Dermis blood vessel endothelial cell (primary cell): ENCODE measurements around the gene NYAP1. TPM values are rescaled to one million over a fixed set of nuclear protein-coding genes. Genes with fewer than 3 reads are reported as not detected.

Experiments used
- DNase-seq: peaks from one replicate; pipeline ENCODE4 v3.0.0; 2010
- total RNA-seq: library from RNA; depleted of rRNA; stranded (reverse); fragments of >200 nt; gene quantifications from 2 replicates; pipeline ENCODE4 v1.2.3, GENCODE V29; 2014

The NYAP1 gene
- total RNA-seq, 1 donor from 2014 or later, result 4.3 TPM

DNA sequence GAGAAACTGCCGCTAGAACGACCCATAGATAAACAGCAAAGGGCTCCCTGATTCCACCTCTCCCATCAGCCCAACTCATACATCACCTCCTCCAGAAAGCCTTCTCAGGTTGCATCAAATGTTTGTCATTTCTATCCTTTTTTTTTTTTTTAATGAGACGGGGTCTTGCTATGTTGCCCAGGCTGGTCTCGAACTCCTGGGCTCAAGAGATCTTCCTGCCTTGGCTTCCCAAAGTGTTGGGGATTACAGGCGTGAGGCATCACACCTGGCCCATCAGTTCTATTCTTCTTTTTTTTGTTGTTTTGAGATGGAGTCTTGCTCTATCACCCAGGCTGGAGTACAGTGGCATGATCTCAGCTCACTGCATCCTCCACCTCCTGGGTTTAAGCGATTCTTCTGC is 26.7 kb upstream of the NYAP1 start:
- DNase-seq, result no peak

DNA sequence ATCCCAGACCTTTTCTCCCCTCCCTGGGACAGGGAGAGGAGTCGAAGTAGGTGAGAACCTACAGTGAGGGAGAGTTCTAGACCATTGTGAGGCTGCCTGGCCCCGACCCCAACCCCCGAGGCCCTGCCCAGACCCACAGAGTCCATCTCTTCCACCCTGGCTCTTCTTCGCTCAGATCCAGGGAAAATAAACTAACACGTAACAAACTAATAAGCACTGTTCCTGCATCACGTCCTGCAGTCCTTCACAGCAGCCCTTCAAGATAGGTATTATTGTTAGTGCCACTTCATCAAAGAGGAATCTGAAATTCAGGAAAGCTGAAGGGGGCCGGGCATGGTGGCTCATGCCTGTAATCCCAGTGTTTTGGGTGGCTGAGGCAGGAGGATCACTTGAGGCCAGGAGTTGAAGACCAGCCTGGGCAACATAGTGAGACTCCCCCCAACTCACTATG is 19.5 kb upstream of the NYAP1 start, which contains the start of gene SPACDR:
Gene SPACDR, minus strand, starts transcription at position 51 of the 451 bp plus-strand sequence. CDS start 235 bp downstream, outside the sequence.
- DNase-seq, result no peak

DNA sequence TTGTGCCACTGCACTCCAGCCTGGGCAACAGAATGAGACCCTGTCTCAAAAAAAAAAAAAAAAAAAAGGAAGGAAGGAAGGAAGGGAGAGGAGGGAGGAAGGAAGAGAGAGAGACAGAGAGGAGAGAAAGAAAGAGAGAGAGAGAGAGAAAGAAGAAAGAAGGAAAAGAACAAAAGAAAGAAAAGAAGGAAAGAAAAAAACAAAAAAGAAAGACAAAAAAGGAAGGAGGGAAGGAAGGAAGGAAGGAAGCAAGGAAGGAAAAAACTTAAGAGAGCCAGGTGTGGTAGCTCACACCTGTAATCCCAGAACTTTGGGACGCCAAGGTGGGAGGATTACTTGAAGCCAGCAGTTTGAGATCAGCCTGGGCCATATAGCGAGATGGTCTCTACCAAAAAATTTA is 18.9 kb upstream of the NYAP1 start:
- no peak for DNase-seq

DNA sequence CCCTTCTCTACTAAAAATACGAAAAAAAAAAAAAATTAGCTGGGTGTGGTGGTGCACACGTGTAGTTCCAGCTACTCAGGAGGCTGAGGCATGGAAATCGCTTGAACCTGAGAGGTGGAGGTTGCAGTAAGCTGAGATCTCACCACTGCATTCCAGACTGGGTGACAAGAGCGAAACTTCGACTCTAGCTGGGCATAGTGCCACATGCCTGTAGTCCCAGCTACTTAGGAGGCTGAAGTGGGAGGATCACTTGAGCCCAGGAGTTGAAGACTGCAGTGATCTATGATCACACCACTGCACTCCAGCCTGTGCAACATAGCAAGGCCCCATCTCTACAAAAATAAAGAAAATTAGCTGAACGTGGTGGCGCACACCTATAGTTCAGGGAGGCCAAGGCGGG is 18.4 kb upstream of the NYAP1 start:
- DNase-seq, result no peak

DNA sequence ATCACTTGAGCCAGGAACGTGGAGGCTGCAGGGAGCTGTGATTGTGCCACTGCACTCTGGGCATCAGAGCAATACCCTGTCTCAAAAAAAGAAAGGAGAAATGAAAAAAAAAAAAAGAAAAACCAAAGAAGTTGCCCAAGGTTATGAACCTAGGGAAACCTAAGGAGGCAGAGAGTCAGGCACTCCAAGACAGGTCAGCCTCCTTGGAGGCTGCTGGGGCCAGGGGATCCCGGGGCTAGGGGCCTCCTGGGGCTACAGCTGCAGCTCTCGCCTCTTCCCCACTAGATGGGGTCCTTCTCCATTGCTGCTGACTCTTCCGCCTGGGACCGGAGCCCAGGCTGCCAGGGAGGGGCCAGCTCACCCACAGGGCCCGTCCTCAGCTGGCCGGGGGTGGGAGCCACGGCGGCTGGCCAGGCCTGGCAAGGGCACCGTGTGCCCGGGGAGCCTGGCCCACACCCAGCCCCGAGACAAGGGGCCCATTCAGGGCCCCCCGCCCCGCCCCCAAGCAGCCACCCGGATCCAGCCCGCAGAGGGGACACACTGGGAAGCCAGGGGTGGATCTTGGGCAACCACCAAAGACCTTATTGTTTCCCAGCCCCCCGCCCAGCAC is 17.9 kb upstream of the NYAP1 start:
- peak; percentile 85 for DNase-seq

DNA sequence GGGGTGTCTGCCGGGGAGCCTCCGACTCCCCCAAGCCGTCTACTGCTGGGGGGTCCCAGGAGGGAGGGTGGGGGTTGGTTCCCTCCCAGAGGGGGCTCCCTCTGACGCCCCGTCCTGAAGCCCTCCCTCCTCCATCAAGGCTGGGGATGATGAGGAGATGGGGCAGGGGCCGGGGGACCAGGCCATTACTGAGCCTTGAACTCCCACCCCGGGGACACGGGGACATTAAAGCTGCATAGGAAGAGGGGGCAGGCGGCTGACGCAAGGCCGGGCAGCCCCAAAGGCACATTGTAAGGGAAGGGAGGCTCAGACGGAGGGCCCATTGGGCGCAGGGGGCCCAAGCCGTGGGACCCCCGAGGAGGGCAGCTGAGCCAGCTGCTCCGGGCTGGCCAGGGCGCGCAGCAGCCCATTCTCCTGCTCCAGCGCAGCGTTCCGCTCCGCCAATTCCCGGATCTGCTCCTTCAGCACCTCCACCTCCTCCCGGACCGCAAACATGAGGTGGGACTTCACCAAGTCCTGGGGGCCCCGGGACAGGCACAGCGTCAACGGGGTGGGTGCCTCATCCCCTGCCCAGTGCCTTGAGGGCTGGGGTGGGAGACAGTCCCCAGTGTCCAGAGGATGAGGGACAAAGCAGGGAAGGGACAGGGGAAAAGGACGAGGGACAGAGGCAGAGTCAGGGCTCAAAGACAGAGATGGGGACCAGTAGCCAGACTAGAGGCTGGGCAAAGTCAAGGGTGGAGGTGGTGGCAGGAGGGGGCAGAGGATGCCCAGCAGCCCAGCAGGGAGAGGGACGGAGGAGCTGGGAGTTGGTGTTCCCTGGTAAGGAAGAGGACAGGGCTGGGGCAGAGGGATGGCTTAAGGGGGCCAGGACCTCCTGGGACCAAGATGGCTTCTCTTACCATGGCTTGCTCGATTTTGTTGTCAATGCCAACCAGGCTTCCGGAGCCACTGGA is 16.8 kb upstream of the NYAP1 start:
- no peak for DNase-seq

DNA sequence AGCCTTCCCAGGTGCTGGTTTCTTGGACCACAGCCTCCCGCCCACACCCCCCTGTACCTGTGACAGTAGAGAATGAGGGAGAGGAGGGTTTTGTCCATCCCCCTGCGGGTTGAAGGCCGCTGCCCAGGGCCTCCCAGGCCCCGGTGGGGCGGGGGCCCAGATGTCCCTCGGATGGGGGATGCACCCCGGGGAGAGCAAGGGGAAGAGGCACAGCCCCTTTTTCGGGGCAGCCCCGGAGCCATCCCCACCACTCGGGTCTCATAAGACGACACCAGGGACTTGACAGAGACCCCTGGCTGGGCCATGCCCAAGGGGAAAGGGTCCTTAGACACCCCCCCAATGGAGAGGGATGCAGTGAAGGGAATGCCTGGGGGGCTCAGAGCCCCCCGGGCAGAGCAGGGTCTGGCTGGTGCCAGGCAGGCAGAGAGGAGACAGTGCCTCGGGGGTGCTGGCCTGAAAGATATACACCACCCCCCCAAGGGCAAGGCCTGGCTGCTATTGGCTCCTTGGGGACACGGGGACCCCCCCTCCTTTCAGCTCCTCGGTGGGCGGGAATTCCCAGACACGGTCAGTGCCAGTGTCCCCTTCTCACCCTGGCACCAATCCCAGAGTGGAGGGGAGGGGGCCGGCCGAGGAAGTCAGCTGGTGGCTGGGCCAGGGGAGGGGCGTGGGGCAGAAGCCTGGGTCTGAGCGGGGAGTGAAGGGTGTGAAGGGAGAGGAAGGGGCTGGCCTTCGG is 15.9 kb upstream of the NYAP1 start:
- DNase-seq, result no peak

DNA sequence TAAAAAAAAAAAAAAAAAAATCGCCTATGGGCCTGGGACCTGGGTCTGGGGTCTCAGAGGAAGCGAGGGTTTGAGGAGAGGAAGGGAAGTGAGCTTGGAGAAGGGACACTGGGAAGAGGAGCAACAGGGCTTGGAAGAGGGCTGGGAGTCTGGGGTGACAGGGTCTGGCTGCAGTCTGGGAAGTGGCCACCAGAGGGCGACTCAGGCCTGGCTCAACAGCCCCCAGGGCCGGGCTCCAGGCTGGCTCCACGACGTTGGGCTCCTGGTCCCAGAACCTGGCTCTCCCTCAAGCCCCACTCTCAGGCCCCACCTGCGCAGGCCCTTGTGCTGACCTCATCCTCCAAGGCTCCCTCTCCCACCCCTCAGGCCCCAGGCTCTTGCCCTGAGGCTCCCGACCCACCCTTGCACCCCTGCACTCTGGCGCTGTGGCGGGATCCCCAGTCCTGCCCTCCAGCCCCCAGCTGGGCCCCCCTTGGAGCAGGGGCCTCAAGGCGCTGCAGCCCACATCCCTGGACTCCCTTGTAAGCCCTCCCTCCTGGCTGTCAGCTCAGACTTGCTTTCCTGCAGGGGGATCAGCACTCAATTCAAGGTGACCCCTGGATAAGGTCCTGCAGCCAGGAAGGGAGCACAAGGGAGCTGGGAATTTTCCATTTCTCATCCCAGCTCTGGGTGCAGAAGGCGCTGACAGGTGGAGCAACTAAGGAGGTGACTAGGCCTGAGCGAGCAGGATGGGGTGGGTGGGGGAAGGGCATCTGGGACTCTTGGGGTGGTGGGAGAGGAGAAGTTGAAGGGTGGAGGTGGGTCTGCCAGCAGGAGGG is 14.3 kb upstream of the NYAP1 start:
- peak; percentile 89 for DNase-seq

DNA sequence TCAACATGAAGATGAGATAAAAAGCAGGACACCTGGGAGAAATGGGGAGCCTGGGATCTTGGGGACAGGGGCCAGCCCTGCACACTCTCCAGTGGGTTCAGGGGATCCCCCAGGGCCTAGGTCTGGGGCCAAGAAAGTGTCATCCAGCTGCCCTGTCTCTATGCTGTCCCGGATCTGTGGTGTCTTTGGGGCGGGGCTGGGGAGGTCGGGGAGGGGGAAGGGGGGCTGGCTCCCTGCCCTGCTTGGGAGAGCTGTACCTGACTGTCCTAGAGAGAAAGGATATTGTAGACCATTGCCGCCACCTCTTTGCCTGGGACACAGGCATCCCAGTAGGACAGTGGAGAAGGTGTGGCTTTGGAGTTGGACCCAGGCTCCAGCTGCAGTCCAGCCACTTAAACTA is 12.7 kb upstream of the NYAP1 start:
- DNase-seq, result no peak

DNA sequence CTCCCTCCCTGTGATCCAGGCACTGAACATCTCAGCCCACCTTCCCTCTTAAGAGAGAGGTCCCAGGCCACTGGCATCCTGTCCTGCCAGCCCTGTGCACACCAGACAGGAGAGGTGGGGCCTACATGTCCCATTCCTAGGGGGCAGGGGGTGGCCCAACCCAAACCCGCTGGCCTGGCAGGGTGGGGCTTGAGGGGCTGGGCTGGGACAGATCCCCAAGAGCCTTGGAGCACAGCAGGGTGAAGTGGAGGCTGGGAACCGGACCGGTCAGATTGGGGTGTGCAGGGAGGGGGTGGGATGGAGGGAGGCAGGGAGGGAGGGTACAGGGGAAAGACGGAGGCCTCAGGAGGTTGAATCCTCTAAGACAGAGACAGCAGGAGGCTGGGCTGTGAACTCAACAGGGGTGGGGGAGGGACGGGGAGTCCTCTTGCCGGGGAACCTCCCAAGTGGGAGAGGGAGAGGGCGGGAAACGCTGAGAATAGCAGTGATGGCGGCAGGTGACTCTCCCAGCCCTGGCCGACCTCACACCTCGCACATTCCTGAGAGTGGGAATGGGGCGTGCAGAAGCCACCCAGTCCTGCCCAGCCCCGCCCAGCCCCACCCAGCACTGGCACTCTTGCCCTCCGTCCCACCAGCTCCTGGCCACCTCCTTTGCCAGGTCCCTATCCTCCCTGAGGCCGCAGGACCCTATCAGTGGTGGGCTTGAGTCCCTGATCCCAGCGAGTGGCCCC is 11.4 kb upstream of the NYAP1 start:
- no peak for DNase-seq

DNA sequence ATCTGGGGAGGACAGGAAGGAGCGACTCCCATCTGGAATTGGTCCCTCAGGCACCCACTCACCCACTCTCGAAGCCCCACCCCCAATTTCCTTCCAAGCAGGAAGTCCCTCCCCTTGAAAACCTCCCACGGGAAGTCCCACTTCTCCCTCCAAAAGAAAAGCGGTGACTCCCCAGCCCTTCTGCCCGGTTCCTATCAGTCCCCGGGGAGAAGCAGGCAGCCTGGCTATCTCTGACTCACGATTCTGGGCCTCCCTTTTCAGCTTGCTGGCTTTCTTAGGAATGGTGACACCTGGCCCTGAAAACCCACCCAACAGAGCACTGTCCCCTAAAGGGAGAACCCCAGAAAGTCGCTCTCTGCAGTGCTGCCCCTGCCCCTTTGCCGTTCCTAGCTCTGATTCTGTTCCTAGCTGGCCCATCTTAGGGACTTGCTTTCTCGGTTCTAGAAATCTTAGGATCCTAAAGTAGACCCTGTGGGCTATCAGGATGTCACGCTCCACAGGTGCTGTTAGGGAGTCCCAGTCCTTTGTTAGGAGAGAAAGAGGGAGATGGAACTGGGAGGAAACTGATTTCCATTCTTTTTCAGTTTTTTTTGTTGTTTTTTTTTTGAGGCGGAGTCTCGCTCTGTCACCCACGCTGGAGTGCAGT is 10.8 kb upstream of the NYAP1 start:
- DNase-seq, result peak; percentile 46

DNA sequence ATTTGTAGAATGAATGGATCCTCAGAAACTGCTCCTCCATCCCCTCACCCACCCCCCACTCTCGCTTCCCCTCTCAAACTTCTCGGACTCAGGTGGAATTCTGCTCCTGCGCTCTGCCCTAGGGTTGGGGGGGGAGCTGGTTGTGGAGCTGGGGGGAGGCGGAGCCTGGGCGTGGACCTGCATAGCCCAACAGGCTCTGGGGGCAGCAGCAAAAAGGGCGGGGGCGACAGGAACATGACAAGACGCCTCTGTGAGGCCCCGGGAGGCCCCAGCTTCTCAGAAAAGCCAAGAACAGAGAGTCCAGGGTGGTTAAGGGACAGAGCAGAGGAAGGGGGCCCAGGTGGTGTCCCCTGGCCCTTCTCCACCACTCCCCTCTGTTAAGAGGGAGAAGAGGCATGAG is 8.2 kb upstream of the NYAP1 start:
- DNase-seq, result no peak

DNA sequence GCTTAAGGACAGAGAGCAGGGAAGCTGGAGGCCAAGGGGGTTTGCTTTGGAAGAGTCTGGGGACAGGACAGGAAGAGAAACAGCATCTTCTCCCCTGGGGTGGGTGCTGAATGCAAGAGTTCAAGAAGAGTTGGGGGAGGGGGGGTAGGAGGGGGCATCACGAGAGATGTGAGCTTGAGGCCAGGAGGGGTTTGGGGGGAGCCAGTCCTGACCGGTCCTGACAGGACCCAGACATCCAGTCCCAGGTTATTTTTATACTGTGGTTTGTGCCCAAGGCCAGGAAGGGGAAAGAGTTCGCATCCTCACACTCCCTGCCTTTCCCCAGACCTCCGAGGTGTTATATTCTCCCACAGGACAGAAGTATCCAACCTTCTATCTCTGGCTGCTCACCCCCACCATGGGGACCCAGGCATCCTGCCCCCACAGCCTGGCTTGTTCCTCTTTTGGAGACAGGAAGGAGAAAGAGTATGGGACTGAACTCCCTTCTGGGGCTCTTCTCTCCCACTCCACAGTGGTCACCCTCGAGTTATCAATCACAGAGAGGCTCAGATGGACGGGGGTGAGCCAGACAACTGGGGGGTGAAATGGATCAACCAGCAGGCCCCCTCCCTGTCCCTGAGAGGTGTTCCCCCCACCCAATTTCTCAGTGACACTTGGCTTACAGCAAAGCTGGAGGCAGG is 7.5 kb upstream of the NYAP1 start:
- no peak for DNase-seq

DNA sequence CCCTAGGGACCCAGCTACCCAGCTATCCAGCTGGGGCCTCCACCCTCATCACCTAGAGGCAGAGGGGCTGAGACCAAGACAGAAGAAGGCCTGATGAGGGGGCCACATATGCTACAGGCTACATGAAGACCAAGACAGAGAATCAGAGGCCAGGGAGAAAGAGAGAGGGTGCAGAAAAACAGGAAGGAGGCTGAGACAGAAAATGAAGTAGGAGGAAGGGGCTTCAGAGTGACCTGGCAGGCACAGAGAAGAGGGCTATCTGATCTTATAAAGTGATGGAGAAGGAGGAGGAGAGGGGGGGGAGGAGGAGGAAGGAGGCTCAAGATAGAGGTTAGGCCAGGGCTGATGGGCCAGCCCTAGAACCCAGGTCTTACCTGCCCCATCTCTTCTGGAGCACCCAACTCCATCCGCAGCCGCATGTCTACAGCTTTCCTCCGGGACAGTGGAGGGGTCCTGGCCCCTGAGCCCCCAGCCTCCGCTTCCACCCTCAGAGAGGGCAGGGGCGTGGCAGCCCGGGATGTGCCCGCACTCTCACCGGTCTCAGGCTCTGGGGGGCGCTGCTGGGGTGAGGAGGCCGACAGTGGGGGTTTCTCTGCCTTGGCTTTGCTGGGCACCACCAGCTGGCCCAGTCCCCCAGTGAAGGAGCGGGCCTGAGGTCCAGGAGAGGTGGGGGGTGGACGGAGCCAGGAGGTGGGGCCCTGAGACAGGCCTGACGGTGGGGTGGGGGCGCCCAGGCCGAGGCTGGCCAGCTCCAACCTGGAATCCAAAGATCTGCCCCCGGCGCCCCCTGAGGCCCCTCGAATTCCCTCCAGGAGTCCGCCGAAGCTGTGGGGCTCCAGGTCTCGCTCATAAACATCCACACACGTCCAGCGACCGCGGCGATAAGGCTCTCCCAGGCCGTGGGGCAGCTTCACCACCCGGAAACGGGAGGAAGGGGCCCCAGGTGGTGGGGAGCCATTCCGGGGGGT is 6.5 kb upstream of the NYAP1 start:
- peak; percentile 53 for DNase-seq

DNA sequence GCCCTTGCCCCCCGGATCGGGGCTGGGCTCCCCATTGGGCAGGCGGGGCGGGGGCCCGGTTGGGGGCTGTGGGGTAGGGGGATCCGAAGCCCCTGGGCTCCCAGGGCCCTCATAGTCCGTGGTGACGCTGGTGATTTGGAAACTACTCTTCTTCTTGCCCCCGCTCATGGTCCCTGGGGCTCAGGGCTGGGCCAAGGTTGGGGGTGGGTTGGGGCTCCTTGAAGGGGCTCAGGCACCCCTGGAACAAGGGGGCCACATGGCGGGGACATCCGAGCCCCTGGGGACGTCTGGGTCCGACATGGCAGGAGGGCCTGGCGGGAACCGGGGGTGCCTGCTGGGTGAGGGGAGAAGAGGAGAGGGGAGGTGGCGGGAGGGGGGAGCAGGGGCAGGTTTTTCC is 5.9 kb upstream of the NYAP1 start:
- no peak for DNase-seq

DNA sequence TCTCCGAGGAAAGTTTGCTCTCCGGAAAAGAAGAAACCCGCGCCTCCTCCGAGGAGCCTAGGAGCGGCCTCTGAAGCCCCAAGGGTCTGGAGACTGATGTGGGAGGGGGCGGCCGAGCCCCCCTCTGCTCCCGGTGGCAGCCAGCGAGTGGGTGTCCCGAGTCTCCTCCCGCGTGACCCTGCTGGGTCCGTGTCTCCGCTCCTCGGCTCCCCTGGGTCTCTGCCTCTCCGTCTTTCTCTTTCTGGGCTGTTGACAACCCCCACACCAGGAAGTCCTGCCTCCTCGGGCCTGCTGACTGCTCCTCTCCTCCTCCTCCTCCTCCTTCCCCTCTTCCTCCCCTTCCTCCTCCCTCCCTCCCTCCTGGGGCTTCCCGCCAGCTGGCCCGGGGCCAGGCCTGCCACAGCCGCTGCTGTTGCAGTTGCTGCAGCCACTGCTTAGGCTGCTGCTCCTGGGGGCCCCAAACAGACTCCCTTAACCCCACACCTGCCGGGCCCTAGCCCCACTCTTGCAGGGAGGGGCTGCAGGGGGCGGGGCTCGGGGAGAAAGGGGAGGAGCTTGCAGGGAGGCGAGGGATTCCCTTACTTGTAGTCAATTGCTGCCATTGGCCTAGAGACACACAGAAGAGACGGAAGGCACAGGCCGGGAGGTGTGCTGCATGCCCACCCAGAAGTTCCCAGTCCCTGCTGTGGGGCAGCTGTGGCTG is 4.6 kb upstream of the NYAP1 start, which contains the start of gene TSC22D4:
Gene TSC22D4, minus strand, starts transcription at position 257 of the 703 bp plus-strand sequence. CDS start 1,176 bp downstream, outside the sequence.
- peak; percentile 78 for DNase-seq

DNA sequence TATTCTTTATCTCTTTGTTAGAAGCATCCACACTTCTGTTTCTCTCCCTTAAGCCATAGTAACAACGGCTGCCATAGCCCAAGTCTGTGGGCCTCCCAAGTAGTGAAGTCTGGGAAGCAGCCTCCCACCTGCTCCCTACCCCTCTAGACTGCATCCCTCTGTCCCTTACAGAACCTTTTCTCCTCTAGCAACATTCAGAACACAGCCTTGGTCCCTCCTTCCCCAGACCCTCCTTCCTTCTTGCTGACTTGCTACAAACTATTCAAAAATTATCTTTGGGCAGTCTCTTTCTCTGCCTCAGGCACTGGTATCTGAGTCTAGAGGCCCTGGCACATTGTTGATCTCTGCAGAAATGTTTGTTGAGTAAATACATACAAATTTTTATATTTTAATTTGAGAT is 2.3 kb upstream of the NYAP1 start:
- no peak for DNase-seq

DNA sequence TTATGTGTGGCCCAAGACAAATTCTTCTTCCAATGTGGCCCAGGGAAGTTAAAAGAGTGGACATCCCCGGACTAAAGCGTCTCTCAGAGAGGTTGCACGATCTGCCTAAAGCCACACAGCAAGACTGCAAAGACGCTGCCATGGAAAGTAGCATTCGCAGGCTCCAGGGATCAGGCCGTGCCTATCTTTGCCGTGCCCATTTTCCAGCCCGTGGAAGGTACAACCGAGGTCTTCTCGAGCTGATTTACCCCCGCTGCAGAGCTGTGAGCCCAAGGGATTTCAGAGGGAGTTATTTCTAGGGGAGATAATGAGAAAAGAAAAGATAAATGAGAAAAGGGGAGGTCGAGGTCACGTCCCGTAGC is 1.0 kb upstream of the NYAP1 start:
- no peak for DNase-seq
